GM06990 (cell line): ENCODE results near the gene PRKCE.
A peak's percentile ranks its signal among the peaks of the same experiment; 100 is the strongest.

Source experiments
- DNase-seq: peaks from one replicate; pipeline ENCODE4 v3.0.0-alpha.2; 2011; ENCODE audit not compliant: insufficient read length; ENCODE audit errors: extremely low read depth
- H3K27me3 ChIP-seq: replicated peaks from 2 replicates; pipeline ENCODE4 v1.6.0; 2011; ENCODE audit warnings: low read length; ENCODE audit not compliant: control insufficient read depth, insufficient read depth
- H3K36me3 ChIP-seq: 2 replicates; pipeline ENCODE4 v1.5.1; 2011; ENCODE audit warnings: low read length; ENCODE audit not compliant: control insufficient read depth, insufficient read depth
- H3K4me3 ChIP-seq: replicated peaks from 2 replicates; pipeline ENCODE4 v1.5.1; 2011; ENCODE audit warnings: low read depth, mild to moderate bottlenecking, control low read depth, low read length
- CTCF ChIP-seq: IDR thresholded peaks from 2 replicates; pipeline ENCODE4 v1.5.1; 2011; ENCODE audit warnings: low read length, control low read depth, mild to moderate bottlenecking, inconsistent platforms; ENCODE audit not compliant: insufficient read depth, poor library complexity, severe bottlenecking

PRKCE gene

DNA sequence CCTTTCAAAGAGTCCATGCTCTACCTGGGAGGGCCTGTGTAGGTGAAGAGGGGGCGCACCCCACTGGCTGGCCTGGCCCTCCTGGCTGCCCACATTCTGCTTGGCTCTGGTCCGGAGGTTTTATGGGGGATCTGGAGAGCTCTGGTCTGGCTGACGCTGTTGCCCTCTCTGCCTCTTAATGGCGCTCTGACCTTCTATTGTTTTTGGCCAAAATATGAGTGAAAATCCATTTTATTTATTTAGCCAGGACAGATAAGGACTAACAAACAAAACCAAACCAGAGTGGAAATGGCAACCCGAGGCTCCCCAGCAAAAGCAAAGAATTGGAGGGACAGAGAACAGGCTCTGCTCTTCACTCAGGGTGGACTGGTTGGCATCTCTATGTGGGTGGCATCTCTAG is 45.7 kb downstream of the PRKCE start:
- Histone ChIP-seq H3K4me3 (no peak overlapping the region), H3K36me3 (no peaks in the 10 kb centered on the region), H3K27me3 (no peaks in the 10 kb centered on the region)
- no peak for TF ChIP-seq CTCF
- DNase-seq: no peak

DNA sequence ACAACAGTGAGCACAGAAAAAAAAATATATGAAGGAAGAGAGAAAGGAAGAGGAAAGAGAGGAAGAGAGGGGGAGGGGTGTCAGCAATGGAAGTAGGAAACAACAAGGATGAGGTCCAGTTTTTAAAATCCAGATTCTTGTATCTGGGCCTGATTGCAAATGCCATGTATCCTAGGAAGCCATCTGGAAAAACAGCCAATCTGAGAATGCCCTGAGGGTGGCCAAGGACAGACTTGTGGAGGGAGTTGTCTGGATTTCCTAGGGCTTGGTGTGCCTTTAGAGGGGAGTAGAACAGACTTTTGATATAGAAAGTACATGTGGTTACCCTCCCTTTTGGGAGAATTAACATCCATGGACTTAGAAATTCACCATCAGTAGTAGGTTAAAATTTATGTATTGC is 47.1 kb downstream of the PRKCE start:
- no peak overlapping the region for H3K4me3 ChIP-seq
- no peak for DNase-seq
- no peak for TF ChIP-seq CTCF
- H3K27me3 ChIP-seq: no peaks in the 10 kb centered on the region
- H3K36me3 ChIP-seq: no peaks in the 10 kb centered on the region

GRCh38 chr2:45699032-45699658 is 47.7 kb downstream of the PRKCE start:
- no peaks in the 10 kb centered on the region for H3K27me3 ChIP-seq
- no peaks in the 10 kb centered on the region for H3K36me3 ChIP-seq
- DNase-seq: peak; percentile 55
- TF ChIP-seq CTCF: no peak
- no peak overlapping the region for H3K4me3 ChIP-seq

DNA sequence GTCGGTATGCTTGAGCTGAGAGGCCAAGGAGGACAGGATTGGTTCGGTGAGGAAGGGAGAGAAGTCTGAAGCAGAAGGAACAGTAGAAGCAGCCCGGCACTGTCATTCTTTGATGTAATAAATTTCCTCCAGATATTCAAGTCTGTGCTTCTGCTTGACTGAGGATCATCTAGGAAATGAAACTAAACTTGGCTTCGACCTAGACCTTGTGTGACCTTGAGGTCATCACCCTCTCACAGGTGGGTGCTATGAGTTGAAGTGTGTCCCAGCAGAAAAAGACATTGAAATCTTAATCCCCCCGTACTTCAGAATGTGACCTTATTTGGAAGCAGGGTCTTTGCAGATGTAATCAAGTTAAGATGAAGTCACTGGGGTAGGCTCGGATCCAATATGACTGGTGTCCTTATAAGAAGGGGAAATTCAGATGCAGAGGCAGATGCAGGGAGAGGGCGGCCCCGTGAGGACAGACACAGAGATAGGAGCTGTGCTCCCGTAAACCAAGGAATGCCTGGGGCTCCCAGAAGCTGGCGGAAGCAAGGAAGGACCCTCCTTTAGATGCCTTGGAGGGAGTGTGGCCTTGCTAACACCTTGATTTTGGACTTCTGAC is 49.0 kb downstream of the PRKCE start:
- no peak for DNase-seq
- H3K27me3 ChIP-seq: no peaks in the 10 kb centered on the region
- no peak for TF ChIP-seq CTCF
- no peaks in the 10 kb centered on the region for H3K36me3 ChIP-seq
- H3K4me3 ChIP-seq: no peak overlapping the region

- no peak for TF ChIP-seq CTCF
- no peaks in the 10 kb centered on the region for H3K36me3 ChIP-seq
- H3K4me3 ChIP-seq: no peak overlapping the region
- DNase-seq: no peak
- no peaks in the 10 kb centered on the region for H3K27me3 ChIP-seq
These were observed 53.8 kb downstream of the PRKCE start for GRCh38 chr2:45705233-45705632.
